HG02763 (cell line): ENCODE data around the gene SKIC8.

Experiments used
- ATAC-seq: cut with Tn5 transposase; IDR thresholded peaks from one replicate; pipeline ENCODE4 v1.9.1; 2021; ENCODE audit warnings: mild to moderate bottlenecking, moderate library complexity; ENCODE audit not compliant: unreplicated experiment

SKIC8 gene

GRCh38 chr15:78301326-78301725, 1.9 kb upstream of the SKIC8 start:
- no peak for ATAC-seq

- no peak for ATAC-seq
Observed at GRCh38 chr15:78292219-78292618, 7.2 kb downstream of the SKIC8 start.

GRCh38 chr15:78291698-78292097, 7.7 kb downstream of the SKIC8 start:
- no peak for ATAC-seq

GRCh38 chr15:78291052-78291451, 8.4 kb downstream of the SKIC8 start:
- ATAC-seq, result no peak

GRCh38 chr15:78290222-78290621, 9.2 kb downstream of the SKIC8 start:
- no peak for ATAC-seq

- no peak for ATAC-seq
Observed at GRCh38 chr15:78284758-78285157, 14.7 kb downstream of the SKIC8 start.

GRCh38 chr15:78282324-78282723, 17.1 kb downstream of the SKIC8 start:
- ATAC-seq, result no peak

GRCh38 chr15:78280319-78281072, 18.9 kb downstream of the SKIC8 start:
- no peak for ATAC-seq

- ATAC-seq, result no peak
Observed at GRCh38 chr15:78276064-78276943, 23.1 kb downstream of the SKIC8 start.

GRCh38 chr15:78274994-78275393, 24.4 kb downstream of the SKIC8 start:
- ATAC-seq, result no peak

- no peak for ATAC-seq
Observed at GRCh38 chr15:78272776-78273175, 26.6 kb downstream of the SKIC8 start.

GRCh38 chr15:78272316-78272715, 27.1 kb downstream of the SKIC8 start:
- no peak for ATAC-seq

GRCh38 chr15:78266806-78267205, 32.6 kb downstream of the SKIC8 start:
- no peak for ATAC-seq

- no peak for ATAC-seq
Observed at GRCh38 chr15:78266229-78266628, 33.2 kb downstream of the SKIC8 start.

- no peak for ATAC-seq
Observed at GRCh38 chr15:78265752-78266224, 33.6 kb downstream of the SKIC8 start.

GRCh38 chr15:78265137-78265460, 34.3 kb downstream of the SKIC8 start:
- no peak for ATAC-seq

GRCh38 chr15:78264304-78265136, 34.9 kb downstream of the SKIC8 start, which contains the start of gene DNAJA4:
Gene DNAJA4, plus strand, starts transcription at chr15:78264562. Its CDS starts 202 bp downstream, at chr15:78264764.
- ATAC-seq, result no peak

GRCh38 chr15:78263907-78264303, 35.5 kb downstream of the SKIC8 start:
- no peak for ATAC-seq

- ATAC-seq, result no peak
Observed at GRCh38 chr15:78263351-78263781, 36.0 kb downstream of the SKIC8 start.

- ATAC-seq, result no peak
Observed at GRCh38 chr15:78261062-78261461, 38.3 kb downstream of the SKIC8 start.

GRCh38 chr15:78260489-78260888, 38.9 kb downstream of the SKIC8 start:
- ATAC-seq, result no peak
